C4-2B (cell line): ENCODE data around the gene CYTH1.

Source experiments
- ZFX ChIP-seq: fragments of 450-650 bp; IDR thresholded peaks from 2 replicates; pipeline ENCODE4 v1.6.1; 2017
- TF ChIP-seq, protein P1 (sequence below): fragments of 450-650 bp; conservative IDR thresholded peaks from 2 replicates; pipeline ENCODE4 v1.5.1; 2017; ENCODE audit warnings: mild to moderate bottlenecking

DNA sequence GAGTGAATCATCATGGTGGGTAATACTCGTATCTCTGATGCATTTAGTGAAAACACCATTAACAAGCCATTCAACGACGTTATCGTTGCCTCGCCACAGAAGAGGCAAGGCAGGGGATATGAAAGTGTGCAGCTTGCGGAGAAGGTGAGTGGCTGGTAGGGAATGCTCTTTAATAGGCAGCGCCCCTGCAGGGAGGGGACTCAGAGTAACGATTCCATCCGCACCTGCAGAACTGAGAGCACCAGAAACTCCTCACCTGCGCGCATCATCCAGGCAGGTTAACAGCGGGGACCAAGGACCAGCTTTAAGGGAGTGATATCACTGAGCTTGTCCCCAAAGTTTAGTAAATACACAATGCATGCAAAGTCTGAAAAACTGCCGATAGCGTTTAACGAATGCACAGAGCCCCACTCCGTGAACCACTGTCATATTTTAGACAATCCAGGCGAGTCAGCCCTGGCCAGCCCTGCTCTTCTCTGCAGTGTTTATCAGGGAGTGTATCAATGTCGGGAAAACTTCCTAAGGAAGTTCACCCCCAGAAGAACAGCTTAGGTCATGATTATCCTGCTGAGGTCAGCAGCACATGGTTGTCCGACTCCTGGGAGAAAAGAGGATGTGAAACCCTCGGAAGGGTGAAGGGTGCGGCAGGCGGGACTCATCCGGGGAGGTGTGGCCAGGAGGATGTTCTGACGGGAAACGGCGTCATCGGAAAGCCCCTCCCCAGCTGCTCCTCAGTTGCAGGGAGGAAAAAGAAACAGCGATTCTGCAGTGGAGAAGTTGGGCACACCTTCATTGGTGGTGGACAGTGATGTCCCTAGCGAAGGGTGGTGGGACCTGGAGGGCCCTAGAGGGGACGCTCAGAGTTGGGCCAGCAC is 136.4 kb downstream of the CYTH1 start:
- TF ChIP-seq, protein P1, sequence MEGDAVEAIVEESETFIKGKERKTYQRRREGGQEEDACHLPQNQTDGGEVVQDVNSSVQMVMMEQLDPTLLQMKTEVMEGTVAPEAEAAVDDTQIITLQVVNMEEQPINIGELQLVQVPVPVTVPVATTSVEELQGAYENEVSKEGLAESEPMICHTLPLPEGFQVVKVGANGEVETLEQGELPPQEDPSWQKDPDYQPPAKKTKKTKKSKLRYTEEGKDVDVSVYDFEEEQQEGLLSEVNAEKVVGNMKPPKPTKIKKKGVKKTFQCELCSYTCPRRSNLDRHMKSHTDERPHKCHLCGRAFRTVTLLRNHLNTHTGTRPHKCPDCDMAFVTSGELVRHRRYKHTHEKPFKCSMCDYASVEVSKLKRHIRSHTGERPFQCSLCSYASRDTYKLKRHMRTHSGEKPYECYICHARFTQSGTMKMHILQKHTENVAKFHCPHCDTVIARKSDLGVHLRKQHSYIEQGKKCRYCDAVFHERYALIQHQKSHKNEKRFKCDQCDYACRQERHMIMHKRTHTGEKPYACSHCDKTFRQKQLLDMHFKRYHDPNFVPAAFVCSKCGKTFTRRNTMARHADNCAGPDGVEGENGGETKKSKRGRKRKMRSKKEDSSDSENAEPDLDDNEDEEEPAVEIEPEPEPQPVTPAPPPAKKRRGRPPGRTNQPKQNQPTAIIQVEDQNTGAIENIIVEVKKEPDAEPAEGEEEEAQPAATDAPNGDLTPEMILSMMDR, result no peak
- no peak for TF ChIP-seq ZFX
